NCI-H2171 (cell line): ENCODE results near the gene DAB1.

Experiments
- DNase-seq: peaks from one replicate; lab custom pipeline; 2025; lab: John Stamatoyannopoulos, UW

Gene DAB1

DNA sequence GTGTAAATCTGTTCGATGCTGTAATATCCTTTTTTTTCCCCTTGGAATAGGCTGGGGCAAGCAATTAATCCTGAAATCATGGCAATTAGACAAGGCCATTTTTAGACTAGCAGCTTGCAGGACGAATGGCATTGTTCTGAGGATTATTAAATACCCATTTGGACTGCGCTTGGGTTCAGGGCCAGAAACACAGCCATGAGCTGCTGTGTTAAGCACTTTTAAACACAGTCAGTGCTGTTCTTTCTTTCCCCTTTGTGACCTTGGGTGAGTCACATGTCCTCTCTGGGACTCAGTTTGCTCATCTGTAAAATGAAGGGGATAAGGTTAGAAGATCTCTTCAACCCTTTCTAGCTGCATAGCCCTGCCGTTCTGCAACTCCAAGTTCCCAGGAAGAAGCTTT lies 399.4 kb downstream of the DAB1 start:
- no peak for DNase-seq

DNA sequence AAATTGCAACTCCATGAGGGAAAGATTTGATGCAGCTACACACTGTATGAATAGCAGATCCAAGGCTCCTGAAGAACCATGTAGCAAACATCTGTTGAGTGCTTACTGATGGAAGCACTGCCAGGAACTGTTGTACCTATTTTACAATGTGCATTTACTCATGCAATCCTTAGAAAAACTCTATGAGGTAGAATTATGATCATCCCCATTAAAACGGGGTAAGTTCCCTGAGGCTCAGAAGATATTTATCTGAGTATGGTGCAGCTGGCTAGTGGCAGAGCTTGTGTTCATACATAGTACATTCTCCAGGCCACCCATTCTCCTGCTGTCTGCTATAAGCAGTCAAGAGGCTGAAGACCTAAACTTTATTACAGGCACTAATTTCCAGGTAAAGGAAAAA lies 403.6 kb downstream of the DAB1 start:
- DNase-seq = no peak

DNA sequence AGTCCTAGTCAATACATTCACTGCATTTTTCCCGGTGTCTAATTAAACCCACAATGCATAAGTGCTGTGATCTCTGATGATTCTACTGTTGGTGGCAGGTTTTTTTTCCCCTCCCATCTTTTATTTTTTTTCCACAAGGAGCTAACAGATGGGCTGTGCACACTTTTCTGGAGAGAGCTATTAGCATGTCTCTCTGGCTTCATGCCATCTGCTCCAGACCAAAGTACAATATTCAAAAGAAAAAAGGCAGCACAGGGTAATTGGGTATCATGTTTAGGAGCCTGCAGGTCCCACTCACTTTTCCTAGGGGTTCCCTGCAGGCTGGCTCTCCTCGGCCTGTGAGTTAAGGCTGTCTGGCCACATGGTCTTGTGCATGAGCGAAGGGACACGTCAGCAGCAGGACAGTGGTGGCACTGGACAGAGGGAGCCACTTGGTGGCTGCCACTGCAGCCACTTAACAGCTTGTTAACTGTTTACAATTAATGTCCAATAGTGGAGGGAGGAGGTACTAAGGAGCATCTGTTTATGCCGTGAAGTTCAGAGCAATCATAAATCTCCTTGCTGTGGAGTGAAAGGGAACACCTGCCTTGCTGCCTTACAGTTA lies 404.5 kb downstream of the DAB1 start:
- DNase-seq = peak; percentile 97

DNA sequence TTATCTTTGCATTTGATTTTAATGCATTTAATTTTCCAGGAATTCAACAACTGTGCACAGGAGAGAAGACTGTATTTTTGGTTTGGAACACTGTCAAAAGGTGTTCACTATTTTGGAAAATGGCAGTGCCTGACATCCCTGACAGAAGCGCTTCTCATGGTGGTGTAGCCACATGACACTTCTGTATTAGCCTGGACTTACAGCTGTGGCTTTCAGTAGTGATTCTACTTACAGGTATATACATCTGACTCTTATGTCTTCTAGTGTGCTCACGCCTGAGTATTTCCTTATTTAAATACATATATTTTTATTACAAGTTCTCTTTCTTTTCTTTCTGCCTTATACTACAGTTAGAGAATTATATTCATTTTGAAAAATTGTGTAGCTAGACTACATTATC lies 405.7 kb downstream of the DAB1 start:
- DNase-seq = no peak

DNA sequence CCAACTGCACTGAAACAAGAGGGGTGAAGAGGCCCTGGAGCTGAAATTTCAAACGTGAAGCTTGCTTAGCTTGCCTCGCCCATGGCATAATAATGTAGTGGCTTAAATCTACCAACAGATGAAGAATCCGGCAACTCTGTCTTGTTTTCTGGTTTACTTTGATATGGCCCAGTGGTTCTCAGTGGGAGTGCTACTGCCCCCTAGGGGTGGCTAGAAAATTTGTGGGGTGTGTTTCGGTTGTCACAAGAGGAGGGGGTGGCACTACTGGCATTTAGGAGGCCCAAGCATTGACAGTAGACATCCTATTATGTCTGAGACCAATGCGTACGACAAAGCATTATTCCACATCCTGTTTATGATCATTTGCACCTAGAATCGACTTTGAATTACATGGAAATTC lies 406.1 kb downstream of the DAB1 start:
- no peak for DNase-seq

DNA sequence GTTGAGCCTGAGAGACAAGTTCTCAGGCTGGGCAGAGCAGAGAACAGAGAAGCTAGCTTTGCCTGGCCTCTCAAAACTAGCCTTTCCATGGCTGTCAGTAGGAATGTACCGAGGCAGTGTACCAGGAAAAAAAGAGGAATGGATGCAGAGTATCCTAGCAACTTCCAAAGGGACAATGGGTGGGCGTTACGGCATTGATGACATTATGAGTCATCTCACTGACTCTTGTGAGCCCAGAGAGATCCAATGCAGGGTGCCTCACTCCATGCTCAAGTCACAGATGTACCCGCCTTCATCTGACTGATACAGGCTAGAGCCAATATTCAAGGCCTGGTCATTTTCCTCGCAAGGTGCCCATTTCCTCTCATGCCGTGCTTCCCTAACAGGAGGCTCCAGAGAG lies 406.7 kb downstream of the DAB1 start:
- no peak for DNase-seq

DNA sequence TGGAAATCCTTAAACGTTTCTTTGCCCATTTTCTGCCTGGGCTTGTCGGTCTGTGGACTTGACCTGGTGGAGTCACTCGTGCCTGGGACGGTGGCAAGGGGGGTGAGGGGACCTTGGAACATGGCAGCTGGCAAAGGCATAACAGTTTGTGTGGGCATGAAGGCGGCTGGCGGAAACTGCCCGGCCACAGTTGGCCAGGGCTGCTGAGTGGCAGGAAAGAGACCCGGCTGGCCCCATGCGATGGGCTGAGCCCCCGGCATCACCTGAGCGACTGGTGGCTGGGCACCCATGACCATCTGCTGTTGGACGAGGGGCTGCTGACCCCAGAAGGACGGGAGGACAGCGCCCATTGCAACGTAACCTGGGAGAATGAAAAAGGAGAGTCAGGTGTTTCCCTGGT lies 408.8 kb downstream of the DAB1 start:
- DNase-seq = no peak

DNA sequence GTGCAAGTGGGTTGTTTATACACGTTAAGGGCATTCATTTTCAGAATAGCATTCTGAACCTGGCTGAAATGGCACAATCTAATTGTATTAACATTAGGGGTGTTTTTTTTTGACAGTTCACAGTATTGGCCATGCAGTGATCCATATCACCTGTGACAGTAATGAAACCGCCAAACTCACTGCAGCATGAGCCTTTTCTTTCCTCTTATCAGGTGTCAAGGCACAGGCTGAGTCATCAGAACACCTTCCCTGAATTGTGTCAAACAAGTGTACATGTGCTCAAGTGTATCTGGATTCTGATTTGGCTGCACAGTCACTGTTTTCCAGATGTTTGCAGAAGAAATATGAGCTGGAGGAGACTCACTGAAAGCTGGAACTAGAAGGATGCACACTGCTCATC lies 410.3 kb downstream of the DAB1 start:
- peak; percentile 21 for DNase-seq

DNA sequence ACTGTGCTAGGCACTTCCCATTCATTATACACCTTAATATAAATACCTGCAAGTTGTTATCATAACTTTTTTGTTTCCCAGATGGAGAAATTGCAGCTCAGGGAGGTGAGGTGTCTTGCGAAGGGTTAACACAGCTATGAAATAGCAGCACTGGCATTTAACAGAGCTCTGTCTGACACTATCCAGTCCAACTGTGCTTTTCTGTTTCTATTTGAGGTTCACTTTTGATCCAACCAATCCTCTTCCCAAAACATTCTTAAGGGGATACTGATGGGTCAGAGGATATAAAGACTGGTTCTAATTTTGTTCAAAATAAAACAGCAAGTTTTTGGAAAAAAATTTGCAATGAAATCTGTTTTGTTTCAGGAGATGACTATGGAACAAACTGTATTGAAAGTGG lies 411.5 kb downstream of the DAB1 start:
- DNase-seq = no peak

DNA sequence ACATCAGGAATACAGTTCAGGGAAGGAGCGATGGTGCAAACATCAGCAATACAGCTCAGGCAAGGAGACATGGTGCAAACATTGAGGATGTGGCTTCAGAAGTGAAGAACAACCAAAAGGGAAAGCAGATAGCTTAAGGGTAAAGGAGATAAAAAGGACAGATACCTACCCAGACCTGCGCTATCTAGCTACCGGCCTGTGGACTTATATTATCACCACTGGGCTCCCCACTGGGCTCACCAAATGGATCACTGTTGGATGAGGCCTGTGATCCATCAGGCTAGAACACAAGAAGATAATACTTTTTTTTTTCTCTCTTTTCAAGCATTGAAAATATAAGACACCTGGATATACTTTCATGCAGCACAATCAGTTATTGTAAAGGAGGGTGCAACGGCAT lies 413.3 kb downstream of the DAB1 start:
- DNase-seq = no peak

DNA sequence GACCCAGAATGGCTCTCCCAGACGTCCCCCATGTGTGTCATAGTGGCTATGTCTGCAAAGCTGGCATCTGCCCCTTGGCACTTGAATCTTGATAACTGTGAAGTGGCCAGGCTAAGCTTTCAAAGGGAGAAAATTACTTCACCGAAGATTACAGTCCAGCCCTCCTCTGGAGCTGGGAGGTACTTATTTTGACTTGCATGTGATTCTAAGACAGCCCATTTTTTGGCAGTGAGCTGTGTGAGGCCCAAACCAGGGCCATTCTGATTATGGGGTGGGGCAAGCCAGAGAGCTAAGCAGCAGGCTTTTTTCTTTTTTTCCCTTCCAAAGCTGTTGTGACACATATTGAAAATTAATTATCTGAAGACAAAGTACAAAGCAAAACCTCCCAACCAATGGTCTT lies 415.9 kb downstream of the DAB1 start:
- no peak for DNase-seq

DNA sequence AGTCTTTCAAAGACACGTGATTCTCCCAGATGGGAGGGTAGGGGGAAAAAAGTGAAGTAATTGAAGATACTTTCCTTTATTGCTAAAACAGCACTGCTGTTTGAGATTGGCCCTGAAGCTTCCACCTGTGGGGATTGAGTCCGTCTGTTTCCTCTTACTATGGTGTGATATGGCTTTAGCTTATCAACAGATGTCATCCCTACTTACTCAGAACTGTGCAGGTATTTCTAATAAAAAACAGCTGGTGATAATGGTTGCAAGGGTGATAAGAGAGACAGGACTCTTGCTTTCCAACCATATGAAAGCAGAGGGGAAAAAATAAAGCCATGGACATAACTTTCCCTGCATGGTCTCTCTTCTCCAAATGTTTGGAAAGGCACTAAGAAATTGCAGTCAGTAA lies 416.4 kb downstream of the DAB1 start:
- DNase-seq = peak; percentile 34

DNA sequence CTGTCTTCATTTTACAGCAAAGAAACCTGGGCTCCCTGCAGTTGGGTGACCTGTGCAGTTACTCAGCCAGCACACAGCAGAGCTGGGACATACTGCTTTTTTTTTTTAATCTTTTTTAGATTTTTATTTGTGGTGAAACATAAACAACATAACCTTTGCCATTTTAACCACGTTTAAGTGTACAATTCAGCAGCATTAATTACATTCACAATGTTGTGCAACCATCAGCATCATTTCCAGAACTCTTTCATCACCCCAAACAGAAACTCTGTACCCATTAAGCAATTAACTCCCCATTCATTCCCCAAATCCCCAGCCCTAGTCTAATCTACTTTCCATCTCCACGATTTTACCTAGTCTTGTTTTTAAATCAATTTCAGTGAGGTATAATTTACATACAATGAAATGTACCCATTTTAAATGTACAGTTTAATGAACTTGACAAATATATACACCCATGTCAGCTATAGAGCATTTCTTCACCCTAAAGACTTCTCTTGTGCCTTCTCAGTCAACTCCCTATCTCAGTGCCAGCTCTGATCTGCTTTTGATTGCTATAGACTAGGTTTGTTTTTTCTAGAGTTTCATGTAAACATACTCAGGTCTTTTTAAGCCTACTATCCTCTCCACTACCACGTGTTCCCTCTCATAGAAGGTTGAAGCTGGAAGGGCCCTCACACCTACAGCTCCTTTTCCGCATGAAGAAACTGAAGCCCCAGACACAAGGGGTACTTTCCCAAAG lies 420.3 kb downstream of the DAB1 start:
- no peak for DNase-seq

DNA sequence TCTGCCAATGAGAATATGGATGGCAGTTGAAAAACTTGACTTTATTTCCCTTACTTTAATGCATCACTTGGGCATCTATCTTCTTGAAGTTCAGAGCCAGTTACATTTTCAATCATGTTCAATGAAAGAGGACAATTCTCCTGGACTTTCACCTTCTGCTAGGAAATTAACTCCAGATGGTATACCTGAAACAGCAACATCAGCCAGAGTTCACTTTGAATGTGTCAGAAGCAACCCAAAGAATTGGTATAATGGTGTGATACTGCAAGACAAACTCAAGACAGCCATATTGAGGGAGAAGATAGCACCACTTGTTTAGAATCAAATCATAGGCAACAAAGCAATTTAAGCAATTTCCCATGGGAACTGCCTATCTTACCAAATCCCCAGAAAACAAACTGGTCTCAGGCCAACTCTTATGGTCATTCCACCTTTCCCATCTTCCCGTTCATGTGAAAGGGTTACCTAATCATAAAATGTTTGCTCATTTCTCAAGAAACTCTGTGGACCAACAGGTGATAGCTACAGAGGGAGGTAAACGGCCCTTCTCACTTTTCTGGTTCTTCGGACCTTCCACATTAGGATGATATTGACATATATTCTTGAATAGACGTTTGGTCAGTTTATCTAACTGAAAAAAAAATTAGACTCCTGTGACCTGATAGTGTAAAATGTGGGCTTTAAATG lies 428.3 kb downstream of the DAB1 start:
- DNase-seq = no peak

DNA sequence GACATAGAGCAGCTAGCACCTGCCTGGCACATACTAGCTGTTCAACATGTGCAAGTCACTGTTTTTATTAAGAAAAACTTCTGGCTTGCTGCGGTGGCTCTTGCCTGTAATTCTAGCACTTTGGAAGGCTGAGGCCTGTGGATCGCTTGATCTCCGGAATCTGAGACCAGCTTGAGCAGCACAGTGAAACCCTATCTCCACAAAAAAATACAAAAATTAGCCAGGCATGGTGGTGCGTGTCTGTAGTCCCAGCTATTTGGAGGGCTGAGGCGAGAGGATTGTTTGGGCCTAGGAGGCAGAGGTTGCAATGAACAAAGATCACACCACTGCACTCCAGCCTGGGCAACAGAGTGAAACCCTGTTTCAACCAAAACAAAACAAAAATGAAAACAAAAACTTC lies 430.4 kb downstream of the DAB1 start:
- peak; percentile 35 for DNase-seq

DNA sequence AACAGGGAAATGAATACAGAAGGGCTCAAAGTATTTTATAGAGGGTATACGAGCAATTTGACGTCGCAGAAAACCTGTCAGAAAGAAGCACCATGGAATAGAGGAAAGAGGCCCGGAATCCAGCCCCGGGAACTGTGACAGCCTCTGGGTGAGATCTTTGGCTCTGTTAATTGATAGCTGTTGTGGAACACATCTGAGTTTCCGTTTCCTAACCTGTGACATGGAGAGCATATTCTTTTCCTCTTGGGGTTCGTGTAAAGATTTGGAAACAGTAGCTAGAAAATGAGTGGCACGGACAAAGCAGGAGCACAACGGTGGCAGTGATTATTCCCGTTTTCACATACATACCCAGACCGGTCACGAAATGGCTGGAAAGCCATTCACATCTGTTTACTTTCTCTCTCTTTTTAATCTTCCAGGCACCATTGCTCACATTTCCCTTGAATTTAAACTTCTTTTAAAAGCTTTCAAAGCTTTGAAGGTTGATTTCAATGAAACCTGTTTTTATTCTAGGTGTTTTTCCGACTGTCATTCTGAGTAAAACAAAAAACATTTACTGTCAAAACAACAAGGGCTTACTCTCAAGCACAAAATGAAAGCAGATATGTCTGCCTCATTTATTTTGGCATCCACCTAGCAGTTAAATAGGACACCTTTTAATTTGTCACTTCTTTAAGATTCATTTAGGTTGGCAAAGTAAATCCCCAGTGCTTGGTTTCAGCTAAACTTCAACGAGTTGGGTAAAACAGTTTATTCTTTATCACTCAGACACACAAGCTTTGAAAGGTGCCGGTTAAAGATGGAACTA lies 431.3 kb downstream of the DAB1 start:
- DNase-seq = no peak

DNA sequence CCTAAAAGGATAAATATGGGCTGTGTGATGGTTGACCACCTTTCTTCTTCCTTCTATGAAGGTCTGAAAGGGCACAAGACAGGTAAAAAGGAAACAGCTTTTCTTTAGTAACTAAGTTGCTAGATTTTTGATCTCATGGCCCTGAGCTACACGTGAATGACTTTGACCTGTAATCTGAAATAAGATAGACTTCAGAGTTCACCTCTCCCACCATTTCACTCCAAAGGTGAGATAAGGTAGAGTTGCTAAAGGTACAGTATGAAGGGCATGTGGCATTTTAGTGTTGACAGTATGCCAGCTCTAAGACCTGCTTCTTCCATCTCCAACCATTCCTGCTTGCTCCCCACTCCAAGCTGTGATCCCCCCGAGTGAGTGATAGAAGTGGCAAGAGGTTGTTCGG lies 432.3 kb downstream of the DAB1 start:
- DNase-seq = no peak

DNA sequence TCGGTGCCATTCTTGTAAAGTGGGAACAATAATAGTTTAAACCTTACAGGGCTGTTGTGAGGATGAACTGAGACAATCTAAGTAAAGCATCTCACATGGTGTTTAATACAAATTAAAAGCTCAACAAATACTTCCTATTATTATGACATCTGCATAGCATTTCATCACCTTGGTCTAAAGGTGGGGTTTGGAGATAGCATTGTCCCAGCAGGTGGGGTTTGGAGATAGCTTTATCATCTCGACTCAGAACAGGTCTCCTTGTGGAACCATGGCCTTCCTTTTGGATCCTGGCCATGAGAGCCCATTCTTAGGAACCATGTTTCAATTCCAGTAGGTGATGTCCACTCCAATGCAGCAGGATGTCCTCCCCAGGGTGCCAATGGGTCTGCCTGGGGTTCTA lies 437.5 kb downstream of the DAB1 start:
- no peak for DNase-seq

DNA sequence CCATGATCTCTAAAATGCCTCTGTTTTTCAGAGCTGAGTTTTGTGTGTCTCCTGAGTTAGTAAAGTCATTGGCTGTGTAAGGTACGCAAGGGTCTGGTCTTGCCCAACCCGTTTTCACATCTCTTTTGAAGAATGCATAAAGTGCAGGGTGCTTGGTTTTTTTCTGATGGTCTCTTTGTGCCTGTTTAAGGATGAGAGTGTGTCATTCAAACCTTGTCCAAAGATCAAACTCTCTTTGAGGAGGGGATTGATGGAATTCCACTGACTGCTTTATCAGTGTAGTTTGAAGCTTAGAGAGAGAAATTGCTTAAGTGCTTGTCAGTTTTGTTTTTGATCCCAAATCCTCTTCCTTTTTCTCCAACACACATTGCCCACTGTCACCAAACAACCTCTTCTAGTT lies 438.0 kb downstream of the DAB1 start:
- DNase-seq = no peak

DNA sequence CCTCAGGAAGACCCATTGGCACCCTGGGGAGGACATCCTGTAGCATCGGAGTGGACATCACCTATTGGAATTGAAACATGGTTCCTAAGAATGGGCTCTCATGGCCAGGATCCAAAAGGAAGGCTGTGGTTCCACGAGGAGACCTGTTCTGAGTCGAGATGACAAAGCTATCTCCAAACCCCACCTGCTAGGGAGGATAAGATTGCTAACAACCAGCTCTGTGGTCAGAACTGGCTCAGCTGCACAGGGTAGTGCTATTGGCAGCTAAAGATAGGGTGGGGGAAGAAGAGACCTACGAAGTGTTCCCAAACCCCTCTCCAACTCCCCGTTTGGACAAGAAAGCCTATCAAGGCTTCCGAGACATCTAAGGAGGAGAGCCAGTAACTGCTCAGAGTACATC lies 440.4 kb downstream of the DAB1 start:
- DNase-seq = no peak

DNA sequence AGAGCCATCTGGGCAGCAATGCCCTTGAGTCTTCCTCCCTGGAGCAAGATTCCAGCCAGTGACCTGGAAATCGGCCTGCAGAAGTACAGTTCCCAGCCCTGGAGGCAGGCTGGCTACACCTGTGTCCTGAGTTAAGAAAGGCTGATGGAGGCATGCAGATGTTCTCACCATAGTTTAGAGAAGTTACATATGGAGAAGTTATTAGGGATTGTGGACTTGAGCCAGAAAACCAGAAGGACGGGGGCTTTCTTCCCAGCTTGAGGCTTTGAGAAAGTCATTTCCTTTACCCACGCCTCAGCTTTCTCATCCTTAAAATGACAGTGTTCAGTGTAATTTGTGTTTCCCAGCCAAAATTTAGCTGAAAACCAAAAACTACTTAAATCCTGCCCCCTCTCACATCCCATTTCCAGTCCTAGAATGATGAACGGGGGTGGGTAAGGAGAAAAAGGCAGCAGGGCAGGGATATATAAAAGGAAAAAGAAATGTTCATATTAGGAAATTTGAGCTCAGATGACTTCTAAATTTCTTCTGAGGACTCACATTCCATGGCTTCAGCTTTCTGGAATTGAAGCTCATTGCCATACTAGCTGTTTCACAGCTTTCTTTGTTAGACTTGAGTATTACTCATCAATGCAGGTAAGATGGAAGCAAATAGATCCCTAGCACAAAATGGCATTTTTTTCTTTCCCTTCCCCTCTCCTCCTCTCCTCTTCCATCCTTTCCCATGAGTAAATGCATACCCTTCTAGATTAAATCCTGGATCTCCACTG lies 443.7 kb downstream of the DAB1 start:
- DNase-seq = no peak

DNA sequence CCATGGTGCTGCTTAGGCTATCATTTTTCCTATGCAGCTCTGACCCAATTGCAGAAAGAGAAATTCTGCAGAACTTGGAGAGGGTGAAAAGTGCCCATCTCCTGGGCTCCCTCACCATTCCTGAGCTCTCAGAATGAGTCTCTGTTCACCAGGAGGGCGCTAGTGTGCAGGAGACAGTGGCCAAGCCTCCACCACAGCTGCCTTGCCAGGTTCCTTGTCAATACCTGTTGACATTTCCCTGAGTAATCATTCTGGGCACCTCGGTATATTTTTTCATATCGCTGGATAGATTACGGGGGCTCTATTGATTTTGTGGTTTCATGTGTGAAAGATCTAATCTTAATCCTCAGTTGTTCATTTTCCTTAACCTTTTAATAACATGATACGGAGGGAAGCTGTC lies 445.0 kb downstream of the DAB1 start:
- no peak for DNase-seq
